GM12892 (cell line): ENCODE measurements around the gene CDC40.

Experiments
- POLR2A ChIP-seq: IDR thresholded peaks from 2 replicates; pipeline ENCODE4 v1.6.1; 2011; ENCODE audit warnings: low read depth, low read length, control low read depth
- POLR2AphosphoS5 ChIP-seq: IDR thresholded peaks from 2 replicates; pipeline ENCODE4 v1.6.1; 2011; ENCODE audit warnings: low read depth, low read length, control low read depth

- TF ChIP-seq POLR2A: no peak
- no peak for TF ChIP-seq POLR2AphosphoS5
Measured at GRCh38 chr6:110255211-110255750, 75.1 kb downstream of the CDC40 start.
